Stimulated activated CD4-positive, alpha-beta T cell treated with anti-CD3 and anti-CD28 coated beads, TNF-alpha, amount 100 ng/mL, for 48 hours (primary cell): Measurements from ENCODE around the gene ACTL8.

Experiments used
- DNase-seq, 3 donors: peaks; one replicate each; pipeline ENCODE4 v3.0.0-alpha.2; 2020; ENCODE audit warnings: low read depth in 3 of 3

ACTL8 gene

DNA sequence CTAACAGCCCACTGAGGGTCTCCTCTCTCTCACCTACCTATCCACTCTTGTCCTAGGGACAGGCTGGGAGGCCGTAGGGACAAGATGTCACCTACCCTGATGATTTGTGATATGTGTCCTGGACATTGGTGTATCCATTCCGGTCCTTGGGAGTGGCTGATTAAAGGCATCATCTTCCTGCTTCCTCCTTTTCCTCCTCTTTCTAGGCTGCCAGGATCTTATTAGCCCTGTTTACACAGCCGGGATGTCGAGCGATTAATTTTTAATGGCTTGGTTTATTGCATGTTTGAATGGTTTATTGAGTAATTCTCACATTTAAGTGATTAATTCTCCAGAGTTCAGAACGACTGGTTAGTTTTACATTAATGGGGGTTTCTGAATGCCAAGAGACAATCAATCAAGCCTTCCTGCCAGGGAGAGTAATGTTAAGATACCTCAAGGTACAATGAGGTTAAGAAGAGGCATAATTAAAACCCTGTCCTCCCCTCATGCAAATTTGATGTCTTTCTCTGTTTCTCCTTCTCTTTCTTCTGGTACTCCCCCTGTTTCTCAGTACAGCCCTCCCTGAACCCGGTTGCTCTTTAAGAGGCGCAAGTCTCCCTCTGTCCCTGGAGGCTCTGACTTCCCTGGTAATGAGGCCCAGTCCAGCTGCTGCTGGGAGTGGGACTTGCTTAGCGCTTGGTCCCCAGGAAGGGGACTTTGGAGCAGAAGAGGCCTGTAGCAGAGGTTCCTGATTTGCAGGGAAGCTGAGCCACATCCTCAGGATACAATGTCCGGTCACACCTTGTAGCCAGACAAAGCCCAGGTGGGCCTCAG lies 50.9 kb downstream of the ACTL8 start:
- no peak for DNase-seq

GRCh38 chr1:17808816-17809215 lies 53.7 kb downstream of the ACTL8 start:
- DNase-seq, result no peak

DNA sequence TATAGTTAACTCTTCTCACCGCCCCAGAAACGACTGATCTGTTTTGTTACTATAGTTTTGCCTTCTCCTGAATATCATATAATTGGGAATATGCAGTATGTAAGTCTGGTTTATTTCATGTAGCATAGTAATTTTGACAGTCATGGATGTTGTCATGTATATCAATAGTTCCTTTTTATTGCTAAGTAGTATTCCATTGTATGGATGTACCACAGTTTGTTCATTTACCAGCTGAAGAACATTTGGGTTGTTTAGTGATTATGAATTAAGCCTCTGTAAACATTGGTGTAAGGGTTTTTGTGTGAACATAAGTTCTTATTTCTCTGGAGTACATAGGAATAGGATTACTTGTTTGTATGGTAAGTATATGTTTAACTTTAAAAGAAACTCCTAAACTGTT lies 55.5 kb downstream of the ACTL8 start:
- no peak for DNase-seq

DNA sequence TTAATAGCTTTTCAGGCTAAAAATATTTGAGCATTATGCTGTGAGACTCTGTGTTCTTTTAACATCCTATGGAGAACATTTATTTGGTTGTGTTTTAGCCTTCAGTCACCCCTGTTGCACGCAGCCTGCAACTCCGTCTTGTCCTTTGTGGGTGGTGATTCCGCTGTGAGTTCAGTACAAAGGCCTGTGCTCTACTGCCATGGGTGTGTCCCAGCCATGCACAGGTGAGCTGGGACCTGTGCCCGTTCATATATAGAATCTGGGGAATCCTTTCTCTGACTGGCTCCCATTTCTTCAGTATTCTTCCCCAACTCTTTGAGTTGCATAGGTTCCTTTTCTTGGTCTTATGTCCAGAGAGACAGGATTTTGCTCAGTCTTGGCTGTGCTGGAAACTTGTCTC lies 61.4 kb downstream of the ACTL8 start:
- DNase-seq, result no peak

- DNase-seq, result no peak
Observed at GRCh38 chr1:17819129-17819802, 64.1 kb downstream of the ACTL8 start.

GRCh38 chr1:17820198-17820597 lies 65.1 kb downstream of the ACTL8 start:
- DNase-seq, result no peak

- no peak for DNase-seq
Observed at GRCh38 chr1:17822741-17823426, 67.8 kb downstream of the ACTL8 start.

DNA sequence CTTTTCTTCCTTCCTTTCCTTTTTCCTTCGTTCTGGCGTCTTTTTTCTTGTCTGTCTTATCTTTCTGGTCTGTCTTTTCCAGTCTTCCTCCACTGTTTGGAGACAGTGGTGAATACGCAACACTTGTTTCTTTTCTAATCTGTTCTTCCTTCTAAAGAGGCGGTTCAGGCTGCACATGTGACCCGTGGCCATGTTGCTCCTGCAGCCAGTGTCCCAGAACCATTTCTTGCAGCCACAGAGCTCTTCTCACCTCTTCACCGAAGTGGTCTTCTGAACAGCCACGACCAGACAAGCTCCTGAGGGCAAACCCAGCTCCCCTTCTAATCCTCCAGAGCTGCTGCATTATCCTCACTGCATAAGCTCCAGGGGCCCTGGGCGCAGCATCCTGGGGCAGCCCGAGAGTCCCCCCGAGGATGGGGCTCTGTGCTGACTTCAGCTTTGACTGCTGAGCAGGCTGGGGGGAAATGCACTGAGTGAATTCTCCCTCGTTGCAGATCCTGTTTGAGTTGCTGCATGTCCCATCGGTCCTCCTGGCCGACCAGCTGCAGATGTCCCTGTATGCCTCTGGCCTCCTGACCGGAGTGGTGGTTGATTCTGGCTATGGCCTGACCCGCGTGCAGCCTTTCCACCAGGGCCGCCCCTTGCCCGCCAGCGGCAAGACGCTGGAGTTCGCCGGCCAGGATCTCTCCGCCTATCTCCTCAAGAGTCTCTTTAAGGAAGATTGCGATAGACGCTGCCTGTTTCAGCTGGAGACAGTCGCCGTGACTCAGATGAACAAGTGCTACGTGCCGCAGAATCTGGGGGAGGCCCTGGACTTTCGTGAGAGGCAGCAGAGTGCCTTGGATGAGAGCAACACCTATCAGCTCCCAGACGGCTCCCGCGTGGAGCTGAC lies 70.4 kb downstream of the ACTL8 start:
- DNase-seq, result no peak

DNA sequence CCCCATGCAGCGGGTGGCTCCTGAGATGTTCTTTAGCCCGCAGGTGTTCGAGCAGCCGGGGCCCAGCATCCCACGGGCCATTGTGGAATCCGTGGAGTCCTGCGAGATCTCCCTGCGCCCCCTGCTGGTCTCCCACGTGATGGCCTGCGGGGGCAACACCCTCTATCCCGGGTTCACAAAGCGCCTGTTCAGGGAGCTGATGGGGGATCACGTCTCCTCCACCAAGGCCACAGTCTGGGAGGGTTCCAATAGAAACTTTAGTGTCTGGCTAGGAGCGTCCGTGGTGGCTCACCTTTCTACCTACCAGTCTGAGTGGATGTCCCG lies 71.0 kb downstream of the ACTL8 start:
- peak; percentile 5 to 20 (median 13) for DNase-seq

DNA sequence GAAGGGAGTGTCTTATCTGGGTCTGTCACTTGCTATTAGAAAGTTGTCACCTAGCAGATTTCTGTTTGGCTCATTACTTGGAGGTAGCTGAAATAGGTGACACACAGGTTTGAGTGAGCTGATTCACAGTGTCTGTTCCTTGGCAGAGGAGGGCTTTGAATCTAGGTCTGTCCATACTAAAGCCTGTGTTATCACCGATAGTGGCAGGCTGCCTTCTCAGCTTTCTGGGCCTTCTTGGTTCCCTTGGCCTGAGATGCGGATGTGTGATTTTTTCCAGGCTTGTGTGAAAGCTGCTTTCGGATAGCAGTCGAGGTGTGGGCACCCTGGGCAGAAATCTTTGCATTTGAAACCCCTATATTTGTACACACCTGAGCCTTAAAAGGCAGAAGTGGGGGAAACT lies 73.9 kb downstream of the ACTL8 start:
- no peak for DNase-seq

GRCh38 chr1:17829579-17829978 lies 74.4 kb downstream of the ACTL8 start:
- DNase-seq, result no peak

- no peak for DNase-seq
Observed at GRCh38 chr1:17831597-17831996, 76.5 kb downstream of the ACTL8 start.

DNA sequence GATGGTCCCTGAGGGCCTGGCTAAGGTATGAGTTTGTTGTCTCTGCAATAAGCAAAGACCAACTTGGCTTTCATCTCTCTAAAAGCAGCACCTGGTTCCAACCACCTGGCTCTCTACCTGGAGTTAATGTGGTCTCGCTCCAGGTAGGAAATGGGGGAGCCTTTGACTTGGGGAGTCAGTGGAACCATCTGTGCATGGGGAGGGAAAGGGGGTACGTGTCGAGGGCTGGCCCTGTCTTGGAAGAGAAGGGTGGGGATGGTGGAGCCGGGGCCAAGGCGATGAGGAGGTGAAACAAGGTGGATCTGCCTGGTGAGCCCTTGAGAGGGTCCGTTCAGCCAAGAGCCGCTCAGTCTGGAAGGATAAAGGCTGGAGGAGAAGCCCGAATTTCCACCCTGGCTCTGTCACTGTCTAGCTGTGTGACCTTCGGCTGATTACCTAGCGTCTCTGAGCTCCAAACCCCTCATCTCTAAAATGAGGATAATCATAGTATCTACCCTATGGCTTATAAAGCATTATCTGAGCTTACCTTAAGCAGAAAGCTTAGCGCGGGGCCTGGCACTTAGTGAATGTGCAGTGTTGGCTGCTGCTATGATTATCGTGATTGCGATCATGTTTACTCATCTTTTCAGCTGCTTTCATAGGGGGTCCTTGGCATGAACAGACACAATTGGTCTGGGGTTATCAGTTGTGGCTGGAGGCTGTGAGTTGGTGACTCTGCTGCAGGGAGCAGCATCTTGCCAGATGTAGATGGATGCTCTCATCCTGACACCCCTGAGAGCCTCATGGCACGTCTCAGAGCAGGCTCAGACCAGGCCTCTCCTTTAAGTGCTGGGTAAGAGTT lies 78.7 kb downstream of the ACTL8 start:
- no peak for DNase-seq

GRCh38 chr1:17834561-17835100 lies 79.5 kb downstream of the ACTL8 start:
- DNase-seq, result no peak

GRCh38 chr1:17837233-17838030 lies 82.3 kb downstream of the ACTL8 start:
- no peak for DNase-seq

DNA sequence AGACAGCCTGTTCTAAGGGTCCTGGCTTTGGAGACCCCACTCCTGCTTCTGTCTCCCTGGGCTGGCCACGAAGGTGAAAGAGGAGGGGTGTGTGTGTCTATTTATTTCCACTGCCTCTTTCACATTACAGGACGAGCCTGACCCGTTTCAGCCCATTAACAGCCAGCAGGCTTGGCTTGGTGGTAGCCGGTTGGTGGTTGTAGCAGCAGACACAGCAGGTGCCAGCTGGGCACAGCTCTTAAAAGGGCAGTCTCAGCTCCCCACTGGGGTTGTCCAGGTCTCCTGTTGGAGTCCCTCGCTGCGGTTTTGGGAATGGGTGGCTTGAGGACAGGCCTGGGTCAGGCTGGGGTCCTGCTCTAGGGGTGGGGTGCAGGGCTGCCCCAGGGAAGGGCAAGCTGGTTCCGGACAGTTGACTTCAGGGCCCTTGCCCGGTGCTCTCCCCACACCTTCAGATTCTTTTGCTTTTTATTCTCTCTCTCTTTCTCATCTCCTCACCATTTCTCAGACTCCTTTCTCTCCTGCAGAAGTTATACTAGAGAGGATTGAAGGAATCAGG lies 84.6 kb downstream of the ACTL8 start:
- no peak for DNase-seq

GRCh38 chr1:17841944-17842343 lies 86.8 kb downstream of the ACTL8 start:
- DNase-seq, result no peak

DNA sequence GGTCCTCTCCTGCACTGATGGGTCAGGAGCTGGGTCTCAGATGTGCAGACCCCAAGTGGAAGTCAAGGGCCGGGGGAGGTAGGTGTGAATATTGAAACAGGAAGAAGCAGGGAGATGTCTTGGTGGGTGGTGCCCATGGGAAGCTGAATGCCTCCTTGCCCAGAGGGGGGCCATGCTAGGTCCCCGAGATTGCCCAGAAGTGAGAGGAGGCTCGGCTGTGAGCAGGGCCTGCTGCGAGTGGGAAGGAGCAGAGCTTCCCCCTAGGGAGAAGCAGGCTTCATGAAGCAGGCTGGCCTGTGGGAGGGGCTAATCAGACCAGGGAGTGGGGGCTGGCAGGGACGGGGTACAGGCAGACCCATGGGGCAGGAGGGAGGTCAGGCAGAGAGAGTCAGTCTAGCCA lies 87.6 kb downstream of the ACTL8 start:
- no peak for DNase-seq

DNA sequence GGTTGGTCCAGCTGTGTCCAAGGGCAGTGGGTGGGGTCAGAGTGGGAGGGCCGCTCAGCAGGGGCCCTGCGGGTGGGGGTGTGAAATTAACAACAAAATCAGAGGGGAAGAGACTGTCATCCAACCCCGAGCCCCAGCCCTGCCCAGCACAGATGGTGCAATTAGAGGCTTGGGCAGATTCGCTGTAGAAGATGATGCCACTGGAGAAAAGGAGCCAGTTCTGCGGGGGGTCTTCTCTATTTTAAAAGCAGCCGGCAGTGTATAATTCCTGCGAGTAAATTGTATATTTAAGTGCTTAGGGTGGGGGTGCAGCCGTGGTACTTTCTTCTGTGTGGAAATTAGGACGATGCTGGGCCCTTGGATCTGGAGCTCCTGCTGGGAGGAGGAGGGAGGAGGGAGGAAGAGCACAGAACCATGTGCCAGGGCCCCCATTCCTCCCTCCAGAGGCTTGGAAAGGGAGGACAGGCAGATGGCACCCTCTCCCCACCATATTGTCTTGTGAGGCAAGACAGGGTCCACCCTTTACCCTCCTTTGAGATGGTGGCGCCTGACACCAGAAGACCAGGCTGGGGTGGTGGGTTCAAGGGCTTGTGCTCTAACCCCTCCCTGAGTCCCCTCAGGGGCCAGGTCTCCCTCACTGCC lies 89.2 kb downstream of the ACTL8 start:
- no peak for DNase-seq
